Glutamatergic neuron (in vitro differentiated cells): Measurements from ENCODE around the gene RAPH1. TPM values are rescaled to one million over a fixed set of nuclear protein-coding genes. Genes with fewer than 3 reads are reported as not detected.

Experiments
- DNase-seq: peaks from one replicate; pipeline ENCODE4 v3.0.0; 2022
- H3K27ac Mint-ChIP-seq: one replicate; pipeline ENCODE4 v1.8.0; 2020; ENCODE audit warnings: mild to moderate bottlenecking, mixed read lengths, inconsistent platforms; ENCODE audit not compliant: unreplicated experiment
- H3K27me3 Mint-ChIP-seq: one replicate; pipeline ENCODE4 v1.8.0; 2020; ENCODE audit warnings: mild to moderate bottlenecking, moderate library complexity, mixed read lengths, inconsistent platforms; ENCODE audit not compliant: unreplicated experiment
- H3K36me3 Mint-ChIP-seq: one replicate; pipeline ENCODE4 v1.8.0; 2020; ENCODE audit warnings: mild to moderate bottlenecking, mixed read lengths, inconsistent platforms; ENCODE audit not compliant: unreplicated experiment
- H3K4me1 Mint-ChIP-seq: one replicate; pipeline ENCODE4 v1.8.0; 2020; ENCODE audit warnings: mild to moderate bottlenecking, low read depth, mixed read lengths, inconsistent platforms; ENCODE audit not compliant: unreplicated experiment
- H3K4me3 Mint-ChIP-seq: one replicate; pipeline ENCODE4 v1.8.0; 2020; ENCODE audit warnings: mild to moderate bottlenecking, mixed read lengths, inconsistent platforms; ENCODE audit not compliant: unreplicated experiment
- H3K9me3 Mint-ChIP-seq: one replicate; pipeline ENCODE4 v1.8.0; 2020; ENCODE audit warnings: mild to moderate bottlenecking, moderate library complexity, mixed read lengths, inconsistent platforms; ENCODE audit not compliant: unreplicated experiment
- CTCF ChIP-seq: fragments of 200-600 bp; sonication (generic); IDR thresholded peaks from one replicate; pipeline ENCODE4 v1.5.0; 2021; ENCODE audit not compliant: partially characterized antibody, unreplicated experiment
- total RNA-seq: library from RNA; stranded (reverse); fragmentation: NEBNext Ultra II Directional; extraction: Animal tissue kit (Norgen Biotek cat#: 25700); gene quantifications from one replicate; pipeline ENCODE4 v1.2.1, GENCODE V29; 2021; ENCODE audit not compliant: unreplicated experiment

RAPH1 gene
- total RNA-seq, 1 donor from 2014 or later, result 56.9 TPM

DNA sequence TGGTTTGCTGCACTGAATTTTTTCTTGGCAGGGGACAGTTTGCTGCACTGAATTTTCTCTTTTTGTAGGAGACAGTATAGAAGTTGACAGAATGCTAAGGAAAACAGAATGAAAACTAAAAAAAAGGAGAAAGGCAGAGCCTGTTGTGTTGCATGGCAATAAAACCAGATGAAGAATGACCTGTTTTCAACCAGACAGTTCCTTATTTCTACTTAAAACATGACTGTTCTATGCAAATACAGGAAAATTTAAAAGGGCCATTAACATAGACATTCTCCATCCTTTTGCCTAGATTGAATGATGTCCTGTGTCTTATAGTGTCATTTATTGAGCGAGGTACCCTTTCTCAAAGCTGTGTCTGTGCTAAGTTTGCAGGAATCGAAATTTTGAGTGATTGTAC is 173.6 kb downstream of the RAPH1 start:
- Mint-ChIP-seq H3K27ac (peak overlapping the region; percentile 15), H3K4me1 (no peaks in the 10 kb centered on the region), H3K9me3 (peaks cover 1% of the 10 kb centered on the region), H3K36me3 (no peaks in the 10 kb centered on the region), H3K27me3 (peaks cover 2% of the 10 kb centered on the region), H3K4me3 (no peak overlapping the region)
- no peak for TF ChIP-seq CTCF
- DNase-seq, result no peak

DNA sequence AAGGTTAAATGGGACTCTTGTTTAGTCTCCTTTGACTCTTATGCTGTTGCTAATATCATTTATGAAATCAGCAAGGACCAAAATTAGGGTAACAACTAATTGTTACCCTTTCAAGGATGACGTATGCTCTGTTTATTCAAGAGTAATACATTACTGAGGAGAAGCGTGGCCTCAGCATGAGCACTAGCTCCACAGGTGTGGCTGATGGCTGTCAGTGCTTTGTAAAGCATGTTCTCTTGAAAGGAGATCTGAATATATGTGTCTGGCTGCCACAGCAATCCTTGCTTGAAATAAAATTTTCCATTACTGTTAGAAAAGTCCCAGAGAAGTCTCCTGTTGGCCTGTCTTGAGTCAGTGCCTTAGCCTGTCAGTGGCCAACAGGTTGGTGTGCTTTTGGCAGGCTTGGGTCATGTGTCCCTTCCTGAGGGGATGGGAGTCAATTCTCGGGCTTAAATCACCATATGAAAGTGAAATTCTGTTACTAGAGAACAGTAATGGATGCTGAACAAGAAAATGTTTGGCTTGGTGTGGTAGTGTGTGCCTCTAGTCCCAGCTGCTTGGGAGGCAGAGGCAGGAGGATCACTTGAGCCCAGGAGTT is 174.2 kb downstream of the RAPH1 start:
- Mint-ChIP-seq H3K36me3 (no peaks in the 10 kb centered on the region), H3K4me3 (no peak overlapping the region), H3K4me1 (no peaks in the 10 kb centered on the region)

DNA sequence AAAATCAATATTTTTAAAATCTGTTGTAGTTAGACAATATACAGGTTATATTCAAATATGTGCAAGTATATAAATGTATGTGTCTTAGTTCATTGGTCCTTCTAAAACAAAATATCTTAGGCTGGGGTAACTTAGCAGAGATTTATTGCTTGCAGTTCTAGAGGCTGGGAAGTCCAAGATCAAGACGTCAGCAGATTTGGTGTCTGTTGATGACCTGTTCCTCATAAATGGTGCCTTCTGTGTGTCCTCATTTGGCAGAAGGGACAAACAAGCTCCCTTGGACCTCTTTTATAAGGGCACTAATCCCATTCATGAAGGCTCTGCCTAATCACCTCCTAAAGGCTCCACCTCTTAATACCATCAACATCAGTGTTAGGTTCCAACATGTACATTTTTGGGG is 175.7 kb downstream of the RAPH1 start:
- peaks cover 1% of the 10 kb centered on the region for H3K9me3 Mint-ChIP-seq
- no peak overlapping the region for H3K4me3 Mint-ChIP-seq

More for the DNA sequence above, 174.2 kb downstream of the RAPH1 start:
- DNase-seq, result no peak
- TF ChIP-seq CTCF, result no peak
- peaks cover 1% of the 10 kb centered on the region for H3K9me3 Mint-ChIP-seq
- no peak overlapping the region for H3K27ac Mint-ChIP-seq
- peaks cover 2% of the 10 kb centered on the region for H3K27me3 Mint-ChIP-seq

DNA sequence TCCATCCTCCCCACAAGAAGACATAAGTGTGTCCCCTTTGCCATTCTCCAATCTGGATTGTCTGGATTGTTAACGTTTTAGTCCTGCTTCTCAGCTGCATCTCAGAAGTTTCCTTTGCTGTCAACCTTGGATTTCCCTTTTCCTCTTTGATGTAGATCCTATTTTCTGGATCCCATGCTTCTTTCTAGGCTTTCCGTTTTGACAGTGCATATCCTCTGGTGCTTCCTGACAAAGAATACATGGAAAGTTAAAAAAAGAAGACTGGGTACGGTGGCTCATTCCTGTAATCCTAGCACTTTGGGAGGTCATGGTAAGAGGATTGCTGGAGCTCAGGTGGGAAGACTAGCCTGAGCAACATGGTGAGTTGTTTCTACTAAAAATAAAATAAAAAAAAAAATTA is 180.1 kb downstream of the RAPH1 start:
- Mint-ChIP-seq H3K4me3 (no peak overlapping the region), H3K27me3 (peaks cover 2% of the 10 kb centered on the region), H3K36me3 (no peaks in the 10 kb centered on the region), H3K27ac (no peak overlapping the region), H3K4me1 (no peaks in the 10 kb centered on the region), H3K9me3 (peaks cover 1% of the 10 kb centered on the region)
- TF ChIP-seq CTCF, result no peak
- no peak for DNase-seq

More for the DNA sequence above, 175.7 kb downstream of the RAPH1 start:
- no peak for DNase-seq
- no peak overlapping the region for H3K27ac Mint-ChIP-seq
- H3K27me3 Mint-ChIP-seq, result peaks cover 2% of the 10 kb centered on the region
- H3K36me3 Mint-ChIP-seq, result no peaks in the 10 kb centered on the region
- no peaks in the 10 kb centered on the region for H3K4me1 Mint-ChIP-seq
- TF ChIP-seq CTCF, result no peak

- Mint-ChIP-seq H3K27ac (no peak overlapping the region), H3K36me3 (no peaks in the 10 kb centered on the region), H3K9me3 (no peaks in the 10 kb centered on the region), H3K27me3 (no peaks in the 10 kb centered on the region), H3K4me3 (no peak overlapping the region), H3K4me1 (no peaks in the 10 kb centered on the region)
- no peak for TF ChIP-seq CTCF
- DNase-seq, result no peak
Measured at GRCh38 chr2:203352604-203353255, 182.4 kb downstream of the RAPH1 start.
